ENCODE measurements around the gene WNT11. TPM values are rescaled to one million over a fixed set of nuclear protein-coding genes. Genes with fewer than 3 reads are reported as not detected.

The WNT11 gene
- total RNA-seq, 1 donor from 2014 or later, result 11.6 TPM

- no peak for DNase-seq (ENCODE audit: low spot score)
- ATAC-seq, result no peak
- intact Hi-C loops (cut with DNase I), result no loop called here
Measured at GRCh38 chr11:76190376-76190775, 15.9 kb downstream of the WNT11 start.

GRCh38 chr11:76189682-76190081 is 16.6 kb downstream of the WNT11 start:
- intact Hi-C loops (cut with DNase I), result no loop called here
- ATAC-seq (no peak), DNase-seq (ENCODE audit: low spot score) (no peak)

- ATAC-seq, result no peak
- intact Hi-C loops (cut with DNase I), result no loop called here
- no peak for DNase-seq (ENCODE audit: low spot score)
Measured at GRCh38 chr11:76188873-76189272, 17.4 kb downstream of the WNT11 start.

GRCh38 chr11:76186776-76187279 is 19.5 kb downstream of the WNT11 start:
- intact Hi-C loops (cut with DNase I), result no loop called here
- DNase-seq (ENCODE audit: low spot score) (no peak), ATAC-seq (no peak)

GRCh38 chr11:76185931-76186401 is 20.3 kb downstream of the WNT11 start:
- intact Hi-C loops (cut with DNase I), result no loop called here
- peak; percentile 73 for DNase-seq (ENCODE audit: low spot score)
- peak; percentile 78 for ATAC-seq

- ATAC-seq, result peak; percentile 14
Measured at GRCh38 chr11:76185511-76185910, 20.8 kb downstream of the WNT11 start.

GRCh38 chr11:76184551-76184993 is 21.7 kb downstream of the WNT11 start:
- ATAC-seq (no peak), DNase-seq (ENCODE audit: low spot score) (no peak)
- intact Hi-C loops (cut with DNase I), result no loop called here

More at GRCh38 chr11:76185511-76185910, 20.8 kb downstream of the WNT11 start:
- no peak for DNase-seq (ENCODE audit: low spot score)
- intact Hi-C loops (cut with DNase I), result no loop called here

- intact Hi-C loops (cut with DNase I), result no loop called here
- DNase-seq (ENCODE audit: low spot score) (no peak), ATAC-seq (no peak)
Measured at GRCh38 chr11:76181371-76181770, 24.9 kb downstream of the WNT11 start.

GRCh38 chr11:76179147-76179546 is 27.2 kb downstream of the WNT11 start:
- no peak for ATAC-seq
- intact Hi-C loops (cut with DNase I), result no loop called here
- no peak for DNase-seq (ENCODE audit: low spot score)

GRCh38 chr11:76177250-76177686 is 29.0 kb downstream of the WNT11 start:
- ATAC-seq, result no peak
- intact Hi-C loops (cut with DNase I), result no loop called here
- DNase-seq (ENCODE audit: low spot score), result no peak

- ATAC-seq (no peak), DNase-seq (ENCODE audit: low spot score) (no peak)
- intact Hi-C loops (cut with DNase I), result no loop called here
Measured at GRCh38 chr11:76176463-76176862, 29.8 kb downstream of the WNT11 start.

GRCh38 chr11:76175783-76176182 is 30.5 kb downstream of the WNT11 start:
- no peak for DNase-seq (ENCODE audit: low spot score)
- intact Hi-C loops (cut with DNase I), result no loop called here
- ATAC-seq, result no peak

GRCh38 chr11:76174330-76174729 is 32.0 kb downstream of the WNT11 start:
- intact Hi-C loops (cut with DNase I), result no loop called here
- DNase-seq (ENCODE audit: low spot score) (no peak), ATAC-seq (no peak)

GRCh38 chr11:76173663-76174062 is 32.6 kb downstream of the WNT11 start:
- no peak for DNase-seq (ENCODE audit: low spot score)
- intact Hi-C loops (cut with DNase I), result no loop called here
- ATAC-seq, result no peak

GRCh38 chr11:76172583-76172982 is 33.7 kb downstream of the WNT11 start:
- ATAC-seq, result no peak
- no peak for DNase-seq (ENCODE audit: low spot score)
- intact Hi-C loops (cut with DNase I), result no loop called here

- ATAC-seq, result no peak
- intact Hi-C loops (cut with DNase I), result no loop called here
- DNase-seq (ENCODE audit: low spot score), result no peak
Measured at GRCh38 chr11:76170468-76170867, 35.8 kb downstream of the WNT11 start.

GRCh38 chr11:76169473-76169896 is 36.8 kb downstream of the WNT11 start:
- DNase-seq (ENCODE audit: low spot score) (no peak), ATAC-seq (peak; percentile 12)
- intact Hi-C loops (cut with DNase I), result no loop called here

GRCh38 chr11:76167590-76167989 is 38.7 kb downstream of the WNT11 start:
- DNase-seq (ENCODE audit: low spot score) (no peak), ATAC-seq (no peak)
- intact Hi-C loops (cut with DNase I), result no loop called here

- intact Hi-C loops (cut with DNase I), result no loop called here
- no peak for ATAC-seq
Measured at GRCh38 chr11:76166314-76166713, 40.0 kb downstream of the WNT11 start.

GRCh38 chr11:76164861-76165751 is 41.2 kb downstream of the WNT11 start:
- intact Hi-C loops (cut with DNase I), result no loop called here
- DNase-seq (ENCODE audit: low spot score) (no peak), ATAC-seq (no peak)

More at GRCh38 chr11:76166314-76166713, 40.0 kb downstream of the WNT11 start:
- no peak for DNase-seq (ENCODE audit: low spot score)
